Head of caudate nucleus (tissue), 42 donors: ENCODE data around the gene MMP17.
"Not testable (repeated sequence)": the region's sequence is repeated elsewhere in the genome, so short reads cannot be mapped to it uniquely, and the experiment has no call there.

Experiments
- DNase-seq, 42 donors: peaks; one replicate each; pipeline versions ENCODE4 v3.0.0 to v3.0.0-alpha.2; 2020 to 2021; ENCODE audit warnings: mixed read lengths in 7 of 42
- intact Hi-C: fragments of 100-400 bp; cut with DNase I; formaldehyde crosslinking; loops from one replicate; pipeline ENCODE4 v1.15.0; 2022

The MMP17 gene

DNA sequence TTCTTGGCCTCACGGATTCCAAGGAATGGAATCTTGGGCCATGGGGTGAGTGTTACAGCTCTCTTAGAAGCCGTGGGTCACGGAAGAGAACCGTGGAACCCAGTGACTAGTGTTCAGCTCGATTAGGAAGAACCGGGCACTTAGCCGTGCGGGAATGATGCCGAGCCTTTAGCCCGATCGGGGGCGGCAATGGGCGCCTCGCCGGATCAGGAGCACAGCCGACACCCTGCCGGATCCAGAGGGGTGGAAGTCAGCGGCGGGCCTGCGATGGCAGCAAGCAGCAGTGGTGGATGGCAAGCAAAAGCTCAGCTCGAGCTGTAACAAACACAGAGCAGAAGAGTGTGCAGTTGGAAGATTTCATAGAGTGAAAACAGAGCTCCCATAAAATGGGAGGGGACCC, 45.1 kb downstream of the MMP17 start:
- no peak for DNase-seq
- intact Hi-C loops: no loop called here

DNA sequence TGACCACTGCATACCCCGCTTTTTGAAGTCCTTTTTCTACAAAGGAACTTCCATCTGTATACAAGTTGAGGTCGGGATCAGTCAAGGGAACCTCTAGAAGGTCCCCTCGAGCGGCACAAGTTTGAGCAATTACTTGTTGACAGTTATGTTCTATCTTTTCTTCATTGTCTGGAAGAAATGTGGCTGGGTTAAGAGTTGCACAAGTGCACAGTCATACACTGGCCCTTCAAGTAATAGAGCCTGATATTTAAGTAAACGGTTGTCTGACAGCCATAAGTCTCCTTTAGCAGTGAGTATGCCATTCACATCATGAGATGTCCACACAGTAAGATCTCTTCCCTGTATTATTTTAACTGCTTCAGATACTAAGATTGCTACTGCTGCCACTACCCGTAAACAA, 46.8 kb downstream of the MMP17 start:
- intact Hi-C loops, DNase-seq: not testable (repeated sequence)

DNA sequence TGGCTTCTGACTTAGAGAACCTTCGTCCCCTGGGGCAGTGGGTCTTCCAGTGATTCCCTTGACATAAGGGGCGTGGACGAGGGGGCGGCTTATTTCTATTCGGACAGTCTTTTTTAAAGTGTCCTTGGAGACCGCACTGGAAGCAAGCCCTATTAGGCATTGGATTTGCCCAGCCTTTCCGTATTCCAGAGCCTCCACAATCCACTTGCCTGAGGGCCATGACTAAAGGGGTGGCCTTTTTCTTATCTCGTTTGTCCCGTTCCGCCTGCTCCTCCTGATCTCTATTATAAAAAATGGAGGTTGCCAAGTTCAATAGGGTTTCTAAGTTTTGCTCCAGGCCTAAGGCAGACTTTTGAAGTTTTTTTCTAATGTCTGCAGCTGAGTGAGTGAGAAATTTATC, 49.0 kb downstream of the MMP17 start:
- intact Hi-C loops, DNase-seq: not testable (repeated sequence)

DNA sequence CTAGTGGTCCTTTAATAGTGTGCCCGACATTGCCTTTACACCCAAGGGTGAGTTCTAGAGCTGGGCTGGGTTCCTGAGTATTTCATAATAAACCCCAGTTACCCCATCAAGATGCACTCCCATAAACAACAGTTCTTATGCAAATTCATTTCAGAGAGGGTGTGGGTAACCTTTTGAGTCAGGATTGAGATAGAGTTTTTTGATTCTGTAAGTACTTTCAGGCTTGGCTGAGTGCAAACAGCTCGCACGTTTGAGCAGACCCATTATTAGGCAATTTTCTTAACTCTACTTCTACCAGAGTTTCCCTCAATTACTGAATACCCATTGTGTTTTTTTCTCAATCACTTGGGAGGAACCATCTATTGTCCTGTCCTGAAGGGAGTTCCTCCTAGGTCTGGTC, 50.2 kb downstream of the MMP17 start:
- intact Hi-C loops, DNase-seq: not testable (repeated sequence)

DNA sequence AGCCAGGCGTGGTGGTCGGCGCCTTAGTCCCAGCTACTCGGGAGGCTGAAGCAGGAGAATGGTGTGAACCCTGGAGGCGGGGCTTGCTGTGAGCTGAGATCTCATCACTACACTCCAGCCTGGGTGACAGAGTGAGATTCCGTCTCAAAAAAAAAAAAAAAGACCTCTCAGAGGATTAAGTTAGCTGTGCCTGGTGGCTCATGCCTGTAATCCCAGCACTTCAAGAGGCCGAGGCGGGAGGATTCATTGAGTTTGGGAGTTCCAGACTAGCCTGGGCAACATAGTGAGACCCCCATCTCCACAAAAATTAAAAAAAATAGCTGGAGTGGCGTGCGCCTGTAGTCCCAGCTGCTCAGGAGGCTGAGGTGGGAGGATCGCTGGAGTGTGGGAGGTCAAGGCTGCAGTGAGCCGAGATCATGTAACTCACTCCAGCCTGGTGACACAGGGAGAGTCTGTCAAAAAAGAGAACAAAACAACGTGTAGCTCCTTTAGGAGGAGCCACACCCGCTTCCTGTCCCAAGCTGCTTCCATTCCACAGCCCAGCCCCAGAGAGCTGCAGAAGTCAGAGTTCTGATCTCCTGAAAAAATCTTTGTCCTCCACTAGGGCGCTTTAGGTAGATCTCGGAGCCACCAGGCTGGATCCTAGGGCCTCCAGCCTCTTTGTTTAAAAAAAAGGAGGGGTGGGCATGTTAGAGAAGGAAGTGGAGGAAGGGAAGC, 54.8 kb downstream of the MMP17 start:
- DNase-seq: no peak
- intact Hi-C loops: no loop called here

DNA sequence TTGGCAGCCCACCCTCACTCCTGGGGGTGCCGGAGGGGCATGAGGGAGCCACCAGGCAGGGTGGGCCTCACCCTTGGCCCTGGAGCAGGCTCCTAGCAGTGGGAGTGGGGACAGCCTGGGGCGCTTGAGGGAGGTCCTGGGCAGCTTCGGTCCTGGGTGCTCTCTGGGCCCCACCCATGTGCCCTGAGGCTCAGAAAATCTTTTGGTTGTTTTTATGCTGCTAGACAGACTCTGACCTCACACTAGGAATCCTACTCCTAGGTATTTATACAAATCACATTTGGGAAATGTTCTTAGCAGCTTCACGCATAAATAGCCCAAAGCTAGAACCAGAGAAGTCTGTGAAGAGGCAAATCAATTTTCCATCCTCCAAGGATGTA, 55.3 kb downstream of the MMP17 start:
- intact Hi-C loops: no loop called here
- DNase-seq: no peak

DNA sequence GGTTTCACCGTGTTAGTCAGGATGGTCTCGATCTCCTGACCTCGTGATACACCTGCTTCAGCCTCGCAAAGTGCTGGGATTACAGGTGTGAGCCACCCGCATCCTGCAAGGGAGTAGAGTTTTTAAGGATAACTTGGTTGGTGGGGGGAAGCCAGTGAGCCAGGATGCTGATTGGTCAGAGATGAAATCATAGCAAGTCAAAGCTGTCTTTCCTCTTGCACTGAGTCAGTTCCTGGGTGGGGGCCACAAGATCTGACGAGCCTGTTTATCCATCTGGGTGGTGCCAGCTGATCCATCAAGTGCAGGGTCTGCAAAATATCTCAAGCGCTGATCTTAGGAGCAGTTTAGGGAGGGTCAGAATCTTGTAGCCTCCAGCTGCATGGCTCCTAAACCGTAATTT, 56.9 kb downstream of the MMP17 start:
- DNase-seq, intact Hi-C loops: not testable (repeated sequence)

DNA sequence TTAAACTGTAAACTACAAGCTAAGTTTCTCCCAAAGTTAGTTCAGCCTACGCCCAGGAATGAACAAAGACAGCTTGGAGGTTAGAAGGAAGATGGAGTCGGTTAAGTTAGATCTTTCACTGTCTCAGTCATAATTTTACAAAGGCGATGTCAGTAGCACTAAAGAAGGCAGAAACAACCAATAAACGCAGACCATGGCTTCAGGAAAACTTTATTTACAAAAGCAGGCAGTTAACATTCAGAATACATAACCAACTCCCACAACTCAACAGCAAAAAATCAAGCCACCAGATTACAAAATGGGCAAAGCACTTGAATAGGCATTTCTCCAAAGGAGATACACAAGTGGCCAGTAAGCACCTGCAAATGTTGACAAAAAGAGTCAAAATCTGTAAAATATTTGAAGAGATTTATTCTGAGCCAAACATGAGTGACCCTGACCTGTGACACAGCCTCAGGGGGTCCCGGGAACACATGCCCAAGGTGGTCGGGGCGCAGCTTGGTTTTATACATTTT, 57.4 kb downstream of the MMP17 start:
- intact Hi-C loops: no loop called here
- no peak for DNase-seq

DNA sequence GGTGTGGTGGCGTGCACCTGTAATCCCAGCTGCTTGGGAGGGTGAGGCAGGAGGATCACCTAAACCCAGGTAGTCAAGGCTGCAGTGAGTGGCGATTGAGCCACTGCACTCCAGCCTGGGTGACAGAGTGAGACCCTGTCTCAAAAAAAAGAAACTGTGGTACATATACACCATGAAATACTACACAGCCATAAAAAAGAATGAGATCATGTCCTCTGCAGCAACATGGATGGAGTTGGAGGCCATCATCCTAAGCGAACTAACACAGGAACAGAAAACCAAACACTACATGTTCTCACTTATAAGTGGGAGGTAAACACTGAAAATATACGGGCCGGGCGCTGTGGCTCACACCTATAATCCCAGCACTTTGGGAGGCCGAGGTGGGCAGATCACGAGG, 63.5 kb downstream of the MMP17 start:
- DNase-seq, intact Hi-C loops: not testable (repeated sequence)

DNA sequence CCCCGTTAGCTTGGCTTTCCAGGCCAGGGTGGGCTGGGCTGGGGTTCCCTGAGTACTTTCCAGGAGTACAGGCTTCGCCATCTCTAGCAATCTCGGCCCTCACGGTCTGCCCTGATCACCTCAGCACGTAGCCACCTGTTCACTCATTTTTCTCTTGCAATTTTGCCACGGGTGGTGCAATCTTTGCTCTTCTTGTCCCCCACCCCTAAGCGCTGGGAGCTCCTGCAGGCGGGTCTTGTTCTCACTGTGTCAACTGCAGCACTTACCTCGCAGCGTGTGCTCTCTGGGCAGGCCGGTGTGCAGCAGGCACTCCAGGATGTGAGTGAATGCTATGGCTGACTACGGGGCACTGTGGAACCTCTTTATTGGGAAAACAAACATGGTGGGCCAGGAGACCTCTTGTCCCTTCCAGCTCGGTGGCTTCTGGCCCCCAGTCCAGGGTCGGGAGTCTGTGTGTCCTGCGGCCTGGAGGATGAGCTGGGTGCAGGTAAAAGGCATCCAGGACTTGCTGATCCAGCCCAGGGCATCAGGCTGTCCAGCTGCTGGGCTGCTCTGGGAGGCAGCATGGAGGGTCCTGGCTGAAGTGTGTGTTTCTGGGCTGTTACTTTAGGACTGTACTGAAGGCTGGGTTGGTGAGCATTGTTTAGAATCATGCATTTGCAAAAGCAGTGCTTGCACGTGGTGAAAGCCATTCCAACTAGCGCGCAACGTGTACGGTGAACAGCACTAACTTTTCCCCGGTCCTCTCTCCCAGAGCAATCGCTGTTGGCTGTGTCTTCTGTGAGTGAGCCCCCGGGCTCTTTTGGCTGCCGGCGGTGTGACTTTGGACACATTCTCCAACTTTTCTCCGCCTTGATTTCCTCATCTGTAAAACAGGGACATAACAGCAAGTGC, 64.8 kb downstream of the MMP17 start:
- intact Hi-C loops: no loop called here
- peak in 1 of 42 donors; percentile 33 for DNase-seq

DNA sequence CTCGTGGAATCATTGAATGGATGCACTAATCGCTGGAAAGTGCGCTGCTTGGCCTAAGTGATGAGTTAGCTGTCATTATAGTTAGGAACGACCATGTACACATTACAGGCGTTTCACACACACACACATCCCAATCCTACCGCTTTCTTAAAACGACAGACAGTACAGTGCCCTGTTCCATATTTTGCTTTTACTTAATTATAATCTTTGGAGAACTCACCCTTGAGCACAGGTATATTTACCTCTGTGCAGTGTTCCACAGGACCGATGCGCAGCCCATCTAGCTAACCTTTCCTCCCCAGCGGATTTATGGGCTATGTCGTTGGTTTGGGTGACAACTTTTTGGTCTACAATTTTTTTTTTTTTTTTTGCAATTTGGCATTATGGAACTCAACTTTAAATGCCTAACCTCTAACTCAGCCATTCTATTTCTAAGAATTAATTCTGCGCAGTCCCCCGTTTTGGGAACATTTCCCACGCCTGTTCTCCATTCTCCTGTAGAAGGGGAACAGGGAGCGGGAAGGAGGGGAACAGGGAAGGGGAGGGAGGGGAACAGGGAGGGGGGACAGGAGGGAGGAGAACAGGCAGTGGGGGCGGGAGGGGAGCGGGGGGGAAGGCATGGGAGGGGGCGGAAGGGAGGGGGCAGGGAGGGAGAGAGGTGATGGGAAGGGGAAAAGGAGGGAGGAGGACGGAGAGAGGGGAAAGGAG, 65.6 kb downstream of the MMP17 start:
- peak in 1 of 42 donors; percentile 71 for DNase-seq
- intact Hi-C loops: no loop called here

DNA sequence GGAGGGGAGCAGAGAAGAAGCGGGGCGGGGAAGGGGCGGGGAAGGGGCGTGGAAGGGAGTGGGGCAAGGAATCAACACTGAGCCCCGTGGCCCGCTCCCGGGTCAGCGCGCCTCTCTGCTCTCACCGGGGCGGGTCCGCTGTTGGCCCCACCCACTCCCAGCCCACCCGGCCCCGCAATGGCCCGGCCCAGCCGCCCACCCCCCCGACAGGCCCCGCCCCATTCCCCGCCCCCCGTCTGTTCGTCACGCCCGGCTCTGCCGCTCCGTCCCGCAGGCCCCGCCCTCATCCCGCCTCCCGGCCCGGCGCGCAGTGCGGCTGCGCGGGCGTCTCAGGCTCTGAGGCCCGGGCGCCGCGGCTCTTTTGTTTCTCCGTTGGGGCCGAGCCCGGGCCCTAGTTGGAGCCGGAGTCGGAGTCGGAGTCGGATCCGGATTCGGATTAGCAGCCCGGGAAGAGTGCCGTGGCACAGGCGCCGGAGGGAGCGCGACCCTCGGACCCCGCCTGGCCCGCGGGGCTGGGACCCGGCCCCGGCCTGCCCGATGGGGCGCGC, 66.2 kb downstream of the MMP17 start, which contains the start of gene ULK1:
TSS of gene ULK1 (plus strand) at position 310 of the 548 bp plus-strand sequence. CDS start 380 bp downstream, outside the sequence.
- DNase-seq: peak; percentile 86 to 99 (median 95)
- intact Hi-C loops: no loop called here

DNA sequence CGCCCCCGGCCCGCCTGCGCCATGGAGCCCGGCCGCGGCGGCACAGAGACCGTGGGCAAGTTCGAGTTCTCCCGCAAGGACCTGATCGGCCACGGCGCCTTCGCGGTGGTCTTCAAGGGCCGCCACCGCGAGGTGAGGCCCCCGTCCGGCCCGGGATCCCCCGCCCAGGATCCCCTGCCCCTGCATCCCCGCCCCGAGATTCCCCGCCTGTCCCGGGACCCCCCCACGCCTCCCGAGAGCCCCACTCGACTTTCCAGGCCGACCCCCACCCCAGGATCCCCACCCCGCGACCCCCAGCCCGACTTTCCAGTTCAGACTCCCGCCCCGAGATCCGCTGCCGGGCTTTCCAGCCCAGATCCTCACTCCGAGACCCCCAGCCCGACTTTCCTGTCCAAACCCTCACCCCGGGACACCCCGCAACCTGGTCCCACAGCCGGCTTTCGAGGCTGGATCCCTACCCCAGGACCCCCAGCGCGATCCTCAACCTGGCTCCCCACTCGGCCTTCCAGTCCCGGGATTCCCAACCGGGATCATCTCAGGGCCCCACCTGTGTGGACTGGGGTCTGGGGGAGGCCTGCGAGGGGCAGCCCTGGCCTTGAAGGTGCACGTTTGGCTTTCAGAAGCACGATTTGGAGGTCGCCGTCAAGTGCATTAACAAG, 66.9 kb downstream of the MMP17 start:
- intact Hi-C loops: no loop called here

DNA sequence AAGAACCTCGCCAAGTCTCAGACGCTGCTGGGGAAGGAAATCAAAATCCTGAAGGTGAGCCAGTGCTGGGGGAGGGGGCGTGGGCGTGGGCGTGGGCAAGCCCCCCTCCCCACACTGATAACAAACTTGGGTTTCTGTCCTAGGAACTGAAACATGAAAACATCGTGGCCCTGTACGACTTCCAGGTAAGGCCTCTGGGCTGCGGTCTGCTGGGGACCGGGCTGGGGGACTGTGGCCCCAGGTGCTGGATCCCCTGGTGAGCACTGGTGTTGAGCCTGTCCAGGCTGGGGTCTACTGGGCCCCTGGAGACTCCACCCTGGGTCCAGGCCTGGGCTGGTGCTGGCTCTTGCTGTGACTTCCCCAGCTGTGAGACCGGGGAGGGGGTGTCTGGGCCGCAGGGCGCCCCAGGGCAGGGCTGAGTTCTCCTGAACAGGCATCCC, 67.5 kb downstream of the MMP17 start:
- peak in 1 of 42 donors; percentile 32 for DNase-seq
- intact Hi-C loops: no loop called here

More for the DNA sequence above, 66.9 kb downstream of the MMP17 start:
- peak in 2 of 42 donors; percentile 28 to 30 for DNase-seq

DNA sequence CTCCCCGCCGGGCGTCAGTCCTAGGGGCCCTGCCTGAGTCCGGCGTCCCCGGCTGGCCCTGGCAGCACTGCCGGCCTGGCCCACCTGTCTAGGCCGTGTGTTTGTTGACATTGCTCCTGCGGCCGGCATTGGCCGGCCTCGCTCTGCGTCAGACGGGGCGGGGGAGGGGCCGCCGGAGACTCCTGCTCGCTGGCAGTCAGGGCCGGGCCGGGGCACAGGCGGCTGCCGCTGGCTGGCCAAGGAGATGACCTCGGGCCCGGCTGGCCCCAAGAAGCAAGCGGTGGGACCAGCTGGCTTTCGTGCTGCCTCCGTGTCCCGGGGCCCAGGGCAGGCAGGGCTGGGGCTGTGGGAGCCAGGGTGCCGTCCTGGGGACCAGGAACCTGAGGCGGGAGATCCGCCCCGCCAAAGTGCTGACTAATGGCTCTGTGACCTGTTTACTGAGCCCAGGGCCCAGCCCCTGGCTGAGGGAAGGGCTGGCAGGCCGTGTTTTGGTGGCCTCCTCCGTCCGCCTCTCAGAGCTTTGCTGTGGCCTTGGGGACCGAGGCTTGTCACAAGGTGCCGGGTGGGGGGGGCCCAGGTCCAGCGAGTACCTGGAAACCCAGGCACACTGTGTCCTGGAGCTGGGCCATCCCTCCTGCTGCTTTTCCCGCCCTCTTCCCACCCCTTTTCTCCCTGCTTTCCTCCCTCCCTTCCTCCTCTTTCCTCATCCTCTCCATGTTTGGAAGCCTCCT, 68.1 kb downstream of the MMP17 start:
- DNase-seq: peak; percentile 53 to 89 (median 80)
- intact Hi-C loops: no loop called here

DNA sequence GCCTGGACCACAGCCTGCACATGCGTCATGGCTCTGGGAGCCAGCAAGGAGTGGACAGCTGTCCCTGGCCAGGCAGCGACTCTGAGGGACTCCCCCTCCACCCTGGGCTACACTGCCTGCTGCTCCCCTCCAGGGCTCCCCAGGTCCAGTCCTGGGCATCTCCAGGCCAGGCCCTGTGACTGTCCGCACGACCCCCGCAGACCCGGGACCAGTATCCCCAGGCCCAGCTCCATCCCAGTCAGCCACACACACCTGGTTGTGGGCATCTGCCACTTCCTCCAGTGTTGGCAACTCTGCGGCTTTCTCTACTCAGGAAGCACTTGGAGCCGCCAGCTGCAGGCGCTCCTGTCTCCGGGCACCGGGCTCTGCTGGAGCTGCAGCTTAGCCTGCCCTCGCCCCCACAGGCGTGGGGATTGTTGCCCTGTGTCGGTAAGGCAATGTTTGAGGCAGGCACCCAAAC, 68.6 kb downstream of the MMP17 start:
- peak in 40 of 42 donors; percentile 61 to 91 (median 76) for DNase-seq
- intact Hi-C loops: no loop called here

DNA sequence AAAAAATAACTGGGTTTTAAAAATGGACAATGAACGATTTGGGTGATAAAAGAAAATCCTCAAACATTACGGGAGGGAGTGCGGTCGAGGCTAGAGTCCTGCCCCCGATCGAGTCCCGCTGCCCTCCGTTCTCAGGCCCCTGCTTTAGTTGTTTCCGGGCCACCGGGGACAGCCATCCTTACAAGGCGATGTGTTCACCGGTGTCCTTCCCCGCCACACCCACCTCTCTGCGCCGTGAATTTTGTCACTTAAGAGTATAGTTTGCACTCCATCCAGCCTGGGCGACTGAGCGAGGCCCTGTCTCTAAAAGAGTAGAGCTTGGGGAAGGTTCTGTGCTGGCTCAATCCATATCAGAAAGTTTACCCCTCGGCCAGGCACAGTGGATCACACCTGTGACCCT, 69.1 kb downstream of the MMP17 start:
- DNase-seq: peak in 5 of 42 donors; percentile 15 to 36 (median 28)
- intact Hi-C loops: no loop called here

DNA sequence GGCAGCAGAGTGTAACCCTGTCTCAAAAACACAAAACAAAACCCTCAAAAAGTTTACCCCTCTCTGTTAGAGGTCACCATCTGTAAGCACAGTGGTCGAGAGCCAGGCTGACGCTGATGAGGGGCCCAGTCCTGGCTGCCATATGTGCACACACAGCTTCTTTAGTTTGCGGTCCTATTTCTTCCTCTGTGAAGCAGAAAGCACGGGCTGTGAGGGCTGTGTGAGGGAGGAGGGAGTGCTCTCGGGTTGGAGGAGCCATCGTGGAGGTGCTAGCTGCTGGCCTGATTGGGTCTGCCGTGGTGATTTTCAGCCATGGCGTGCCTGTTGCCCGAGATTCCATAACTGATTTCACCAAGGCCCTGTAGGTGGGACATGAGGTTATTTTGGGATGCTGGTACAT, 69.7 kb downstream of the MMP17 start:
- DNase-seq: peak in 5 of 42 donors; percentile 27 to 51 (median 30)
- intact Hi-C loops: no loop called here
